GM12878 (cell line): ENCODE results near the gene NCL. TPM values are rescaled to one million over a fixed set of nuclear protein-coding genes. Genes with fewer than 3 reads are reported as not detected.

Experiments
- ASH2L ChIP-seq: fragments of 300-600, 200-600 bp; sonication (generic); IDR thresholded peaks from 2 replicates; pipeline ENCODE4 v1.6.1; 2017; ENCODE audit warnings: low read depth, mild to moderate bottlenecking, borderline replicate concordance
- BACH1 ChIP-seq: fragments of 450-650 bp; IDR thresholded peaks from 2 replicates; pipeline ENCODE4 v1.6.1; 2017; ENCODE audit warnings: mild to moderate bottlenecking, borderline replicate concordance
- BCL11A ChIP-seq: IDR thresholded peaks from 2 replicates; pipeline ENCODE4 v1.6.1; 2011; ENCODE audit warnings: low read depth, low read length
- CBFB ChIP-seq: IDR thresholded peaks from 2 replicates; pipeline ENCODE4 v1.6.1; 2016; ENCODE audit warnings: antibody characterized with exemption, low read depth
- DPF2 ChIP-seq: fragments of 450-650 bp; IDR thresholded peaks from 2 replicates; pipeline ENCODE4 v1.6.1; 2017; ENCODE audit warnings: mild to moderate bottlenecking
- HCFC1 ChIP-seq: fragments of 150-350 bp; IDR thresholded peaks from 2 replicates; pipeline ENCODE4 v1.6.1; 2014; ENCODE audit warnings: low read length
- JUNB ChIP-seq: IDR thresholded peaks from 2 replicates; pipeline ENCODE4 v1.6.1; 2016; ENCODE audit warnings: antibody characterized with exemption, mild to moderate bottlenecking
- KLF5 ChIP-seq: fragments of 450-650 bp; IDR thresholded peaks from 2 replicates; pipeline ENCODE4 v1.6.1; 2014; ENCODE audit warnings: mild to moderate bottlenecking; ENCODE audit not compliant: partially characterized antibody
- MXI1 ChIP-seq: fragments of 150-350 bp; IDR thresholded peaks from 2 replicates; pipeline ENCODE4 v1.6.1; 2011; ENCODE audit warnings: low read depth, mild to moderate bottlenecking, inconsistent platforms, low read length, improper control_type of control experiment
- NFYA ChIP-seq: IDR thresholded peaks from 2 replicates; pipeline ENCODE4 v1.6.1; 2011; ENCODE audit warnings: low read depth, mild to moderate bottlenecking, low read length, improper control_type of control experiment, borderline replicate concordance
- NRF1 ChIP-seq: conservative IDR thresholded peaks from 2 replicates; pipeline ENCODE4 v1.6.1; 2011; ENCODE audit warnings: mild to moderate bottlenecking, low read depth, low read length, improper control_type of control experiment
- PAX5 ChIP-seq: IDR thresholded peaks from 2 replicates; pipeline ENCODE4 v1.6.1; 2011; ENCODE audit warnings: low read depth, low read length, borderline replicate concordance
- RBBP5 ChIP-seq: fragments of 200-600 bp; sonication (generic); conservative IDR thresholded peaks from 2 replicates; pipeline ENCODE4 v1.6.1; 2016
- RFX5 ChIP-seq: IDR thresholded peaks from 2 replicates; pipeline ENCODE4 v1.6.1; 2011; ENCODE audit warnings: low read depth, low read length, improper control_type of control experiment
- SIN3A ChIP-seq: IDR thresholded peaks from 2 replicates; pipeline ENCODE4 v1.6.1; 2012; ENCODE audit warnings: low read depth, low read length, improper control_type of control experiment
- SP1 ChIP-seq: IDR thresholded peaks from one replicate; pipeline ENCODE4 v1.6.1; 2011; ENCODE audit warnings: low read depth, low read length
- SREBF1 ChIP-seq: IDR thresholded peaks from 2 replicates; pipeline ENCODE4 v1.6.1; 2012; ENCODE audit warnings: mild to moderate bottlenecking, low read length
- TARDBP ChIP-seq: IDR thresholded peaks from 2 replicates; pipeline ENCODE4 v1.6.1; 2016; ENCODE audit warnings: borderline replicate concordance
- TCF3 ChIP-seq: IDR thresholded peaks from 2 replicates; pipeline ENCODE4 v1.6.1; 2012; ENCODE audit warnings: low read depth, mild to moderate bottlenecking, low read length, borderline replicate concordance; ENCODE audit not compliant: insufficient read depth
- ZNF207 ChIP-seq: fragments of 450-650 bp; IDR thresholded peaks from 2 replicates; pipeline ENCODE4 v1.6.1; 2014; ENCODE audit warnings: antibody characterized with exemption, mild to moderate bottlenecking, borderline replicate concordance
- polyA plus RNA-seq, 11 experiments: library from polyadenylated mRNA; depleted of rRNA in 4 of 11; unstranded in 6 of 11; stranded (reverse) in 5 of 11; fragments of >200 nt; fragmentation: Nextera tagmentation in 4 of 11; fragmentation: Illumina TruSeq in 1 of 11; extraction: Ambion mirVana in 4 of 11; extraction: Trizol in 1 of 11; gene quantifications; 1 replicate in 1 of 11; 2 replicates in 10 of 11; pipeline versions ENCODE4 v1.2.1 to v1.2.3, GENCODE V29; 2011 to 2016; ENCODE audit warnings: inconsistent platforms in 2 of 11, missing spikeins in 2 of 11, low read depth in 1 of 11
- total RNA-seq, 4 experiments: library from RNA; depleted of rRNA in 3 of 4; stranded (reverse); fragments of >200 nt in 3 of 4; fragmentation: Illumina TruSeq in 1 of 4; extraction: Trizol in 1 of 4; gene quantifications; 2 replicates each; pipeline versions ENCODE4 v1.2.1 to v1.2.3, GENCODE V29; 2013 to 2021
- TF ChIP-seq, protein P1 (sequence below): IDR thresholded peaks from 2 replicates; pipeline ENCODE4 v1.6.1; 2011; ENCODE audit warnings: low read depth, mild to moderate bottlenecking, low read length, moderate library complexity, borderline replicate concordance; ENCODE audit errors: extremely low read depth
- TF ChIP-seq, protein P2 (sequence below), 3 experiments: IDR thresholded peaks in 2 of 3; conservative IDR thresholded peaks in 1 of 3; 2 replicates each; pipeline ENCODE4 v1.5.1; 2011; ENCODE audit warnings: low read depth in 3 of 3, low read length in 3 of 3, mild to moderate bottlenecking in 3 of 3, control low read depth in 2 of 3, moderate library complexity in 2 of 3, inconsistent platforms in 1 of 3, mixed read lengths in 1 of 3; ENCODE audit not compliant: control insufficient read depth in 2 of 3, insufficient read depth in 1 of 3; ENCODE audit errors: extremely low read depth in 1 of 3
- TF ChIP-seq, protein P3 (sequence below): fragments of 450-650 bp; IDR thresholded peaks from 2 replicates; pipeline ENCODE4 v1.6.1; 2017; ENCODE audit warnings: mild to moderate bottlenecking, moderate library complexity

The NCL gene
- total and polyA plus RNA-seq, 10 of the 15 experiments (the other 5 are each of a cell fraction or from before 2014, with no cell fraction given), result 123 to 1,207 (median 529) TPM

DNA sequence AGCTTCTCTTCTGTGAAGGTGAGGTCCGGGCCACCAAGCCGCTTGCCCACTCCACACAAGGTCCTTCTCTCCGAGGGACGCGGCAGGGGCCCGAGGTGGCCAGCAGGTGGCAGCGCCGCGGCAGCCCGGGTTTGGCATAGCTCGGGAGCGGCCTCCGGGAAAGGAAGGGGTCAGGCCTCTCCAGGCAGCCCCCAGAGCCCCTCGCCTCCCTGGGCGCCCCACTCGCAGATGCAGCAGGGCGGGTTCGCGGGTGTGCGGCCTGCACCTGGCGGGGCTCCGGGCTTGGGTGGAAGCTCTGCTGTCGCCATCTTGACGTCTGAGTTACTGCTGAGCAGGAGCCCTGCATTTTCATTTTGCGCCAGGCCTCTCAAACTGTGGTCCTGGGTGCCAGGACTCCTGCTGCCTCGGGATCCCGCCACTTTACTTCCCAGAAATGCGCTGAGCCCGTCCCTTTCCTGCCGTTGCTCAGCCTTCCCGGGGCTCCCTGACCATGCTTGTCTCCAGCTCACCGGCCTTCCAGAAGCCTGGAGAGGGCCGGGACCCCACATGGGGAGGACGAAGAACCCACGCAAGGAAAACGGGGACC, 18.6 kb upstream of the NCL start (continued):
- TF ChIP-seq, protein P1, sequence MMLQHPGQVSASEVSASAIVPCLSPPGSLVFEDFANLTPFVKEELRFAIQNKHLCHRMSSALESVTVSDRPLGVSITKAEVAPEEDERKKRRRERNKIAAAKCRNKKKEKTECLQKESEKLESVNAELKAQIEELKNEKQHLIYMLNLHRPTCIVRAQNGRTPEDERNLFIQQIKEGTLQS, result no peak
- TF ChIP-seq SIN3A (no peak), MXI1 (peak; percentile 38; the same call in 1 of the 2 replicates), HCFC1 (no peak), ZNF207 (peak; percentile 84), KLF5 (no peak), RBBP5 (no peak), NFYA (no peak), SP1 (no peak), BACH1 (peak; percentile 42; the same call in 1 of the 2 replicates), NRF1 (no peak), ASH2L (no peak), RFX5 (no peak), TARDBP (no peak), PAX5 (no peak), BCL11A (no peak), SREBF1 (no peak), DPF2 (no peak), JUNB (no peak), TCF3 (no peak), CBFB (no peak)
- TF ChIP-seq, protein P2, sequence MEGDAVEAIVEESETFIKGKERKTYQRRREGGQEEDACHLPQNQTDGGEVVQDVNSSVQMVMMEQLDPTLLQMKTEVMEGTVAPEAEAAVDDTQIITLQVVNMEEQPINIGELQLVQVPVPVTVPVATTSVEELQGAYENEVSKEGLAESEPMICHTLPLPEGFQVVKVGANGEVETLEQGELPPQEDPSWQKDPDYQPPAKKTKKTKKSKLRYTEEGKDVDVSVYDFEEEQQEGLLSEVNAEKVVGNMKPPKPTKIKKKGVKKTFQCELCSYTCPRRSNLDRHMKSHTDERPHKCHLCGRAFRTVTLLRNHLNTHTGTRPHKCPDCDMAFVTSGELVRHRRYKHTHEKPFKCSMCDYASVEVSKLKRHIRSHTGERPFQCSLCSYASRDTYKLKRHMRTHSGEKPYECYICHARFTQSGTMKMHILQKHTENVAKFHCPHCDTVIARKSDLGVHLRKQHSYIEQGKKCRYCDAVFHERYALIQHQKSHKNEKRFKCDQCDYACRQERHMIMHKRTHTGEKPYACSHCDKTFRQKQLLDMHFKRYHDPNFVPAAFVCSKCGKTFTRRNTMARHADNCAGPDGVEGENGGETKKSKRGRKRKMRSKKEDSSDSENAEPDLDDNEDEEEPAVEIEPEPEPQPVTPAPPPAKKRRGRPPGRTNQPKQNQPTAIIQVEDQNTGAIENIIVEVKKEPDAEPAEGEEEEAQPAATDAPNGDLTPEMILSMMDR (IDR thresholded peaks at IDR 0.05 in 2 of 3, conservative IDR thresholded peaks at IDR 0.05 in 1 of 3; ENCODE audit: control insufficient read depth in 2 of 3, extremely low read depth in 1 of 3, insufficient read depth in 1 of 3, low read depth in 3 of 3, low read length in 3 of 3), result peak; percentile 85 to 95 (median 91)
- TF ChIP-seq, protein P3, sequence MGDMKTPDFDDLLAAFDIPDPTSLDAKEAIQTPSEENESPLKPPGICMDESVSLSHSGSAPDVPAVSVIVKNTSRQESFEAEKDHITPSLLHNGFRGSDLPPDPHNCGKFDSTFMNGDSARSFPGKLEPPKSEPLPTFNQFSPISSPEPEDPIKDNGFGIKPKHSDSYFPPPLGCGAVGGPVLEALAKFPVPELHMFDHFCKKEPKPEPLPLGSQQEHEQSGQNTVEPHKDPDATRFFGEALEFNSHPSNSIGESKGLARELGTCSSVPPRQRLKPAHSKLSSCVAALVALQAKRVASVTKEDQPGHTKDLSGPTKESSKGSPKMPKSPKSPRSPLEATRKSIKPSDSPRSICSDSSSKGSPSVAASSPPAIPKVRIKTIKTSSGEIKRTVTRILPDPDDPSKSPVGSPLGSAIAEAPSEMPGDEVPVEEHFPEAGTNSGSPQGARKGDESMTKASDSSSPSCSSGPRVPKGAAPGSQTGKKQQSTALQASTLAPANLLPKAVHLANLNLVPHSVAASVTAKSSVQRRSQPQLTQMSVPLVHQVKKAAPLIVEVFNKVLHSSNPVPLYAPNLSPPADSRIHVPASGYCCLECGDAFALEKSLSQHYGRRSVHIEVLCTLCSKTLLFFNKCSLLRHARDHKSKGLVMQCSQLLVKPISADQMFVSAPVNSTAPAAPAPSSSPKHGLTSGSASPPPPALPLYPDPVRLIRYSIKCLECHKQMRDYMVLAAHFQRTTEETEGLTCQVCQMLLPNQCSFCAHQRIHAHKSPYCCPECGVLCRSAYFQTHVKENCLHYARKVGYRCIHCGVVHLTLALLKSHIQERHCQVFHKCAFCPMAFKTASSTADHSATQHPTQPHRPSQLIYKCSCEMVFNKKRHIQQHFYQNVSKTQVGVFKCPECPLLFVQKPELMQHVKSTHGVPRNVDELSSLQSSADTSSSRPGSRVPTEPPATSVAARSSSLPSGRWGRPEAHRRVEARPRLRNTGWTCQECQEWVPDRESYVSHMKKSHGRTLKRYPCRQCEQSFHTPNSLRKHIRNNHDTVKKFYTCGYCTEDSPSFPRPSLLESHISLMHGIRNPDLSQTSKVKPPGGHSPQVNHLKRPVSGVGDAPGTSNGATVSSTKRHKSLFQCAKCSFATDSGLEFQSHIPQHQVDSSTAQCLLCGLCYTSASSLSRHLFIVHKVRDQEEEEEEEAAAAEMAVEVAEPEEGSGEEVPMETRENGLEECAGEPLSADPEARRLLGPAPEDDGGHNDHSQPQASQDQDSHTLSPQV, result no peak
